Trophoblast cell (in vitro differentiated cells and primary cell): ENCODE results near the gene DYRK1A.

Source experiments
- DNase-seq, 2 donors: peaks; one replicate each; pipeline ENCODE4 v3.0.0-alpha.2; 2016
- H2AFZ ChIP-seq: 2 replicates; pipeline ENCODE4 v1.6.1; 2013; ENCODE audit warnings: low read length, moderate library complexity, mild to moderate bottlenecking; ENCODE audit not compliant: insufficient read depth, poor library complexity
- H2AK5ac ChIP-seq: 2 replicates; pipeline ENCODE4 v1.6.1; 2013; ENCODE audit warnings: mild to moderate bottlenecking, low read length
- H2BK120ac ChIP-seq: 2 replicates; pipeline ENCODE4 v1.6.1; 2013; ENCODE audit warnings: low read length, mild to moderate bottlenecking, moderate library complexity; ENCODE audit not compliant: insufficient read depth, poor library complexity
- H2BK12ac ChIP-seq: 2 replicates; pipeline ENCODE4 v1.6.1; 2013; ENCODE audit warnings: mild to moderate bottlenecking, low read length, moderate library complexity
- H2BK5ac ChIP-seq: 2 replicates; pipeline ENCODE4 v1.6.1; 2013; ENCODE audit warnings: low read length, low read depth, moderate library complexity, mild to moderate bottlenecking; ENCODE audit not compliant: poor library complexity
- H3K14ac ChIP-seq: 2 replicates; pipeline ENCODE4 v1.6.1; 2013; ENCODE audit warnings: mild to moderate bottlenecking, low read length
- H3K18ac ChIP-seq: 2 replicates; pipeline ENCODE4 v1.6.1; 2013; ENCODE audit warnings: mild to moderate bottlenecking, low read length
- H3K23ac ChIP-seq: 2 replicates; pipeline ENCODE4 v1.6.1; 2013; ENCODE audit warnings: low read length
- H3K27ac ChIP-seq: 2 replicates; pipeline ENCODE4 v1.5.1; 2013; ENCODE audit warnings: low read depth, mild to moderate bottlenecking, inconsistent platforms, low read length, moderate library complexity
- H3K27me3 ChIP-seq: 2 replicates; pipeline ENCODE4 v1.6.1; 2013; ENCODE audit warnings: inconsistent platforms, mild to moderate bottlenecking, low read length, moderate library complexity; ENCODE audit not compliant: insufficient read depth
- H3K36me3 ChIP-seq, 2 experiments: 1 replicate in 1 of 2; 2 replicates in 1 of 2; pipeline ENCODE4 v1.6.1; 2013; ENCODE audit warnings: low read length in 2 of 2, mild to moderate bottlenecking in 2 of 2, moderate library complexity in 1 of 2; ENCODE audit not compliant: insufficient read depth in 2 of 2, control insufficient read depth in 1 of 2
- H3K4ac ChIP-seq: 2 replicates; pipeline ENCODE4 v1.6.1; 2013; ENCODE audit warnings: low read depth, mild to moderate bottlenecking, low read length, moderate library complexity
- H3K4me1 ChIP-seq, 2 experiments: 1 replicate in 1 of 2; 2 replicates in 1 of 2; pipeline ENCODE4 v1.6.1; 2013; ENCODE audit warnings: low read length in 2 of 2, mild to moderate bottlenecking in 2 of 2, moderate library complexity in 1 of 2; ENCODE audit not compliant: insufficient read depth in 2 of 2, control insufficient read depth in 1 of 2
- H3K4me2 ChIP-seq: 2 replicates; pipeline ENCODE4 v1.6.1; 2013; ENCODE audit warnings: inconsistent platforms, mild to moderate bottlenecking, low read length, moderate library complexity
- H3K4me3 ChIP-seq: 2 replicates; pipeline ENCODE4 v1.5.1; 2013; ENCODE audit warnings: mild to moderate bottlenecking, low read depth, low read length, inconsistent platforms
- H3K79me1 ChIP-seq: one replicate; pipeline ENCODE4 v1.6.1; 2013; ENCODE audit warnings: low read length
- H3K79me2 ChIP-seq: 2 replicates; pipeline ENCODE4 v1.6.1; 2013; ENCODE audit warnings: low read length, mild to moderate bottlenecking; ENCODE audit not compliant: control insufficient read depth, insufficient read depth, poor library complexity
- H3K9ac ChIP-seq: 2 replicates; pipeline ENCODE4 v1.6.1; 2013; ENCODE audit warnings: mild to moderate bottlenecking, low read length
- H3K9me3 ChIP-seq: 2 replicates; pipeline ENCODE4 v1.6.1; 2013; ENCODE audit warnings: low read depth, mild to moderate bottlenecking, control low read depth, inconsistent platforms, low read length; ENCODE audit not compliant: insufficient read depth
- H4K12ac ChIP-seq: 2 replicates; pipeline ENCODE4 v1.6.1; 2013; ENCODE audit warnings: low read depth, mild to moderate bottlenecking, low read length, moderate library complexity
- H4K8ac ChIP-seq: 2 replicates; pipeline ENCODE4 v1.6.1; 2013; ENCODE audit warnings: low read depth, mild to moderate bottlenecking, low read length, moderate library complexity
- H4K91ac ChIP-seq: one replicate; pipeline ENCODE4 v1.6.1; 2013; ENCODE audit warnings: low read depth, mild to moderate bottlenecking, low read length, moderate library complexity
- WGBS: extraction: QIAGEN DNeasy Blood & Tissue Kit; methylation state at CpG from one replicate; pipeline ENCODE4 v1.1.7; 2013; ENCODE audit warnings: missing lambda C conversion rate; ENCODE audit not compliant: insufficient read length, insufficient coverage; ENCODE audit errors: extremely low coverage; 5-methylcytosine and 5-hydroxymethylcytosine counted together

The DYRK1A gene

GRCh38 chr21:37566790-37567615 is 200.4 kb downstream of the DYRK1A start:
- Histone ChIP-seq H3K14ac (no peak overlapping the region), H3K4ac (no peak overlapping the region), H3K9me3 (peaks cover 3% of the 10 kb centered on the region), H3K79me1 (peaks cover 6% of the 10 kb centered on the region), H2BK120ac (no peak overlapping the region), H3K23ac (no peak overlapping the region), H2AK5ac (no peak overlapping the region), H3K18ac (no peak overlapping the region), H3K4me3 (no peak overlapping the region), H4K91ac (no peak overlapping the region), H3K4me1 (peaks cover 8 to 20% of the 10 kb centered on the region in 2 experiments), H3K9ac (no peak overlapping the region), H3K36me3 (no peaks in the 10 kb centered on the region), H3K79me2 (no peaks in the 10 kb centered on the region), H3K27ac (no peak overlapping the region), H3K27me3 (no peaks in the 10 kb centered on the region), H3K4me2 (no peak overlapping the region), H4K8ac (no peak overlapping the region), H2AFZ (no peak overlapping the region), H2BK5ac (no peak overlapping the region), H4K12ac (no peak overlapping the region), H2BK12ac (no peak overlapping the region)
- DNase-seq, result no peak
- WGBS, result no CpG with 5 or more reads among the region's 14 CpGs

DNA sequence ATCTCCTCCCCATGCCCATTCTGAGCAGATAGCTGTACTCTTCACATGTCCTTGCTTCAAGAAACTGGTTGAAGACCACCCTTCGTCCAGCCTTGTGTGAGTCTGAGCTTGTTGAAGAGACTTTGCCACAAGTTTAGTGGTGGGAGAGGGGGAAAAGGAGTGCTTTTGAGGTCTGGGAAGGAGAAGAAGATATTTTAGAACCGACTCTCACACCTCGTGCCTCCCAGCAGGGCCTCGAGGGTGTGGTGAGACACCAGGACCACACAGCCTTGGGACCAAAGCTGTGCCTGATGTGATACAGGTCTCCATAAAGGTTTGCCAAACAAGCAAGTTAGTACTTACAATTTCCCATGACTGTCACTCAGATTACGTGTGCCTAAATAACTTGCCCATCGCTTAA is 201.8 kb downstream of the DYRK1A start:
- peaks cover 5% of the 10 kb centered on the region for H3K79me1 ChIP-seq
- no peak overlapping the region for H4K91ac ChIP-seq
- no peak overlapping the region for H4K8ac ChIP-seq
- H4K12ac ChIP-seq, result no peak overlapping the region
- H3K4me1 ChIP-seq, result peaks cover 8 to 15% of the 10 kb centered on the region in 2 experiments
- H3K18ac ChIP-seq, result no peak overlapping the region
- no peak overlapping the region for H2BK5ac ChIP-seq
- no peak for DNase-seq
- no CpG with 5 or more reads among the region's 6 CpGs for WGBS
- H3K9me3 ChIP-seq, result peaks cover 3% of the 10 kb centered on the region
- H2AFZ ChIP-seq, result no peak overlapping the region
- H3K79me2 ChIP-seq, result no peaks in the 10 kb centered on the region
- H3K9ac ChIP-seq, result no peak overlapping the region
- H3K36me3 ChIP-seq, result no peaks in the 10 kb centered on the region
- H2BK12ac ChIP-seq, result no peak overlapping the region
- H3K4me3 ChIP-seq, result no peak overlapping the region
- no peak overlapping the region for H3K4me2 ChIP-seq
- H2BK120ac ChIP-seq, result no peak overlapping the region
- no peak overlapping the region for H3K27ac ChIP-seq
- no peak overlapping the region for H3K14ac ChIP-seq
- H3K4ac ChIP-seq, result no peak overlapping the region
- H3K23ac ChIP-seq, result no peak overlapping the region
- H3K27me3 ChIP-seq, result no peaks in the 10 kb centered on the region
- no peak overlapping the region for H2AK5ac ChIP-seq

GRCh38 chr21:37568916-37569315 is 202.3 kb downstream of the DYRK1A start:
- H3K27me3 ChIP-seq, result no peaks in the 10 kb centered on the region
- peaks cover 3% of the 10 kb centered on the region for H3K79me1 ChIP-seq
- no peak overlapping the region for H3K4me2 ChIP-seq
- no peak overlapping the region for H3K9ac ChIP-seq
- H3K18ac ChIP-seq, result no peak overlapping the region
- H2BK5ac ChIP-seq, result no peak overlapping the region
- no peak overlapping the region for H3K4ac ChIP-seq
- DNase-seq, result no peak
- WGBS, result no CpG with 5 or more reads among the region's 5 CpGs
- no peaks in the 10 kb centered on the region for H3K36me3 ChIP-seq
- no peak overlapping the region for H2AK5ac ChIP-seq
- no peak overlapping the region for H2BK120ac ChIP-seq
- no peak overlapping the region for H4K12ac ChIP-seq
- H4K91ac ChIP-seq, result no peak overlapping the region
- H2BK12ac ChIP-seq, result no peak overlapping the region
- no peak overlapping the region for H2AFZ ChIP-seq
- no peak overlapping the region for H4K8ac ChIP-seq
- H3K14ac ChIP-seq, result no peak overlapping the region
- H3K27ac ChIP-seq, result no peak overlapping the region
- no peak overlapping the region for H3K23ac ChIP-seq
- no peaks in the 10 kb centered on the region for H3K9me3 ChIP-seq
- no peak overlapping the region for H3K4me3 ChIP-seq
- peaks cover 8 to 12% of the 10 kb centered on the region in 2 experiments for H3K4me1 ChIP-seq
- no peaks in the 10 kb centered on the region for H3K79me2 ChIP-seq

DNA sequence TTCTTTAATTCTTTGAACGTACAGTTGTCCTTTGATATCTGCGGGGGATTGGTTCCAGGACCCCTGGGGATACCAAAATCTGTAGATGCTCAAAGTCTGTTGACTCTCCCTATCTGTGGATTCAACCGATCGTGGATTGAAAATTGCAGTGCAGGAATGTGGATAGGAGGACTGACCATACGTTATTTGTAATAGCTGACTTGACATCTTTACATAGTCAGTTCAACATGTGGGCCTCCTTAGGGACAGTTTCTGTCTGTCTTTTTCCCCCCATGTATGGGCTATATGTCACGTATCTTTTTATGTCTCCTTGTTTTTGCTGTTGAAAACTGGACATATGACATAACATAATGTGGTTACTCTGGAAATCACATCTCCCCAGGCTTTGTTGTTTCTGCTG is 204.9 kb downstream of the DYRK1A start:
- WGBS, result no CpG with 5 or more reads among the region's 6 CpGs
- Histone ChIP-seq H3K9me3 (no peaks in the 10 kb centered on the region), H3K27ac (no peak overlapping the region), H3K36me3 (no peaks in the 10 kb centered on the region), H2BK5ac (no peak overlapping the region), H3K14ac (no peak overlapping the region), H3K4me1 (no peaks in the 10 kb centered on the region), H4K12ac (no peak overlapping the region), H2AFZ (no peak overlapping the region), H3K4ac (no peak overlapping the region), H2BK12ac (no peak overlapping the region), H4K8ac (no peak overlapping the region), H3K18ac (no peak overlapping the region), H2BK120ac (no peak overlapping the region), H4K91ac (no peak overlapping the region), H3K79me1 (no peaks in the 10 kb centered on the region), H3K79me2 (no peaks in the 10 kb centered on the region), H2AK5ac (no peak overlapping the region), H3K4me3 (no peak overlapping the region), H3K4me2 (no peak overlapping the region), H3K27me3 (no peaks in the 10 kb centered on the region), H3K9ac (no peak overlapping the region), H3K23ac (no peak overlapping the region)
- DNase-seq, result no peak
